CD14-positive monocyte (primary cell): ENCODE measurements around the gene KMT2C. TPM values are rescaled to one million over a fixed set of nuclear protein-coding genes. Genes with fewer than 3 reads are reported as not detected.

Source experiments
- DNase-seq, 3 donors: peaks; one replicate each; pipeline ENCODE4 v3.0.0-alpha.2; 2011 to 2022
- H2AFZ ChIP-seq: 2 replicates; pipeline ENCODE4 v1.6.0; 2012; ENCODE audit warnings: mild to moderate bottlenecking, low read depth, low read length, inconsistent platforms; ENCODE audit not compliant: insufficient read depth, poor library complexity, severe bottlenecking
- H3K27ac ChIP-seq, 2 donors: 1 replicate in 1 of 2; 2 replicates in 1 of 2; pipeline ENCODE4 v1.5.1; 2012 to 2013; ENCODE audit warnings: low read length in 2 of 2, control low read depth in 1 of 2, inconsistent platforms in 1 of 2, low read depth in 1 of 2, mild to moderate bottlenecking in 1 of 2
- H3K27me3 ChIP-seq, 2 donors: one replicate each; pipeline versions ENCODE4 v1.6.0 to v1.6.1; 2011 to 2013; ENCODE audit warnings: low read length in 2 of 2; ENCODE audit not compliant: control insufficient read depth in 2 of 2, insufficient read depth in 2 of 2
- H3K36me3 ChIP-seq, 2 donors: replicated peaks in 1 of 2; 1 replicate in 1 of 2; 2 replicates in 1 of 2; pipeline versions ENCODE4 v1.5.1 to v1.6.1; 2012 to 2013; ENCODE audit warnings: low read length in 2 of 2, control low read depth in 1 of 2, inconsistent platforms in 1 of 2, mild to moderate bottlenecking in 1 of 2; ENCODE audit not compliant: insufficient read depth in 2 of 2, control insufficient read depth in 1 of 2
- H3K4me1 ChIP-seq, 2 donors: 1 replicate in 1 of 2; 2 replicates in 1 of 2; pipeline versions ENCODE4 v1.5.1 to v1.6.1; 2012 to 2013; ENCODE audit warnings: low read length in 2 of 2, control low read depth in 1 of 2, inconsistent platforms in 1 of 2, mild to moderate bottlenecking in 1 of 2, moderate library complexity in 1 of 2; ENCODE audit not compliant: insufficient read depth in 2 of 2, control insufficient read depth in 1 of 2
- H3K4me2 ChIP-seq: replicated peaks from 2 replicates; pipeline ENCODE3; 2012; ENCODE audit warnings: low read length, moderate library complexity, mild to moderate bottlenecking; ENCODE audit not compliant: poor library complexity, severe bottlenecking; ENCODE audit errors: extremely low read depth
- H3K4me3 ChIP-seq, 3 experiments: fragments of 200-600 bp in 1 of 3; sonication (generic) in 1 of 3; replicated peaks in 1 of 3; 1 replicate in 2 of 3; 2 replicates in 1 of 3; pipeline ENCODE4 v1.5.1; 2011 to 2013; ENCODE audit warnings: low read length in 3 of 3, mild to moderate bottlenecking in 3 of 3, control low read depth in 2 of 3, low read depth in 2 of 3, inconsistent platforms in 1 of 3, moderate library complexity in 1 of 3
- H3K79me2 ChIP-seq: 2 replicates; pipeline ENCODE4 v1.6.0; 2012; ENCODE audit warnings: mild to moderate bottlenecking, control low read depth, inconsistent platforms, low read length, moderate library complexity; ENCODE audit not compliant: insufficient read depth
- H3K9ac ChIP-seq: 2 replicates; pipeline ENCODE4 v1.6.0; 2017; ENCODE audit warnings: low read length, mild to moderate bottlenecking; ENCODE audit not compliant: insufficient read depth, poor library complexity, severe bottlenecking
- H3K9me3 ChIP-seq, 2 donors: replicated peaks in 1 of 2; 1 replicate in 1 of 2; 2 replicates in 1 of 2; pipeline versions ENCODE4 v1.5.1 to v1.6.1; 2012 to 2013; ENCODE audit warnings: low read length in 2 of 2, control low read depth in 1 of 2; ENCODE audit not compliant: control insufficient read depth in 1 of 2, insufficient read depth in 1 of 2
- H4K20me1 ChIP-seq: 2 replicates; pipeline ENCODE4 v1.6.0; 2012; ENCODE audit warnings: mild to moderate bottlenecking, low read length, control low read depth, moderate library complexity; ENCODE audit not compliant: insufficient read depth
- H3K27ac Mint-ChIP-seq, 7 donors: one replicate each; pipeline ENCODE4 v1.8.0; 2020; ENCODE audit warnings: mild to moderate bottlenecking in 7 of 7, mixed read lengths in 7 of 7, moderate library complexity in 6 of 7, inconsistent platforms in 2 of 7
- H3K27me3 Mint-ChIP-seq, 3 donors: one replicate each; pipeline ENCODE4 v1.8.0; 2021 to 2022; ENCODE audit warnings: low read depth in 3 of 3, mild to moderate bottlenecking in 3 of 3, mixed read lengths in 3 of 3, moderate library complexity in 3 of 3, inconsistent platforms in 1 of 3
- H3K36me3 Mint-ChIP-seq, 2 donors: one replicate each; pipeline ENCODE4 v1.8.0; 2020; ENCODE audit warnings: mixed read lengths in 2 of 2, inconsistent platforms in 1 of 2, mild to moderate bottlenecking in 1 of 2
- H3K4me1 Mint-ChIP-seq: one replicate; pipeline ENCODE4 v1.8.0; 2020; ENCODE audit warnings: mild to moderate bottlenecking, mixed read lengths
- H3K4me3 Mint-ChIP-seq, 2 donors: one replicate each; pipeline ENCODE4 v1.8.0; 2020; ENCODE audit warnings: mild to moderate bottlenecking in 2 of 2, mixed read lengths in 2 of 2, moderate library complexity in 1 of 2
- H3K9me3 Mint-ChIP-seq, 7 donors: one replicate each; pipeline ENCODE4 v1.8.0; 2020 to 2022; ENCODE audit warnings: mixed read lengths in 7 of 7, mild to moderate bottlenecking in 6 of 7, moderate library complexity in 6 of 7, inconsistent platforms in 2 of 7
- WGBS: methylation state at CpG from one replicate; pipeline ENCODE4 v1.1.5; 2013; ENCODE audit warnings: missing lambda C conversion rate; ENCODE audit not compliant: insufficient coverage; 5-methylcytosine and 5-hydroxymethylcytosine counted together
- intact Hi-C, 2 donors: fragments of 100-400 bp; cut with micrococcal nuclease; formaldehyde crosslinking; loops; one replicate each; pipeline versions ENCODE4 v1.15.0 to v1.15.1; 2023
- polyA plus RNA-seq, 3 donors: library from polyadenylated mRNA; depleted of rRNA in 1 of 3; unstranded in 2 of 3; stranded (reverse) in 1 of 3; fragments of 300-500 nt in 2 of 3; fragments of >200 nt in 1 of 3; fragmentation: Illumina TruSeq in 2 of 3; gene quantifications; 1 replicate in 2 of 3; 2 replicates in 1 of 3; pipeline ENCODE4 v1.2.3, GENCODE V29; 2012 to 2021
- TF ChIP-seq, protein P1 (sequence below): fragments of 200-600 bp; IDR thresholded peaks from one replicate; pipeline ENCODE4 v1.8.0; 2022; ENCODE audit warnings: antibody characterized with exemption, mild to moderate bottlenecking

KMT2C gene
- polyA plus RNA-seq, 3 donors, result 4.5 to 26.1 (median 7.3) TPM

GRCh38 chr7:152463709-152464311 is 28.0 kb upstream of the KMT2C start:
- Histone ChIP-seq H3K4me3 (peak overlapping the region; percentile 89 to 97 (median 93)), H3K36me3 (no peaks in the 10 kb centered on the region), H3K79me2 (peaks cover 13% of the 10 kb centered on the region), H2AFZ (peak overlapping the region; percentile 88), H3K9ac (peak overlapping the region; percentile 99), H3K27me3 (no peaks in the 10 kb centered on the region), H3K4me2 (peak overlapping the region; percentile 90), H3K4me1 (peaks cover 35 to 39% of the 10 kb centered on the region in 2 donors), H3K9me3 (no peaks in the 10 kb centered on the region), H4K20me1 (no peaks in the 10 kb centered on the region), H3K27ac (peak overlapping the region; percentile 93 to 97)
- WGBS, result under 1% methylated on average over 57 of the region's 71 CpGs
- peaks cover 36% of the 10 kb centered on the region for H3K4me1 Mint-ChIP-seq
- H3K4me3 Mint-ChIP-seq, result peak overlapping the region; percentile 93 to 98
- H3K27me3 Mint-ChIP-seq, result peaks cover 0 to 2% (median 0%) of the 10 kb centered on the region in 3 donors
- peak; percentile 100 for DNase-seq
- peaks cover 0 to 6% (median 2%) of the 10 kb centered on the region in 7 donors for H3K9me3 Mint-ChIP-seq
- H3K27ac Mint-ChIP-seq, result peak overlapping the region in 5 of 7 donors; percentile 59 to 96 (median 91)
- TF ChIP-seq, protein P1, sequence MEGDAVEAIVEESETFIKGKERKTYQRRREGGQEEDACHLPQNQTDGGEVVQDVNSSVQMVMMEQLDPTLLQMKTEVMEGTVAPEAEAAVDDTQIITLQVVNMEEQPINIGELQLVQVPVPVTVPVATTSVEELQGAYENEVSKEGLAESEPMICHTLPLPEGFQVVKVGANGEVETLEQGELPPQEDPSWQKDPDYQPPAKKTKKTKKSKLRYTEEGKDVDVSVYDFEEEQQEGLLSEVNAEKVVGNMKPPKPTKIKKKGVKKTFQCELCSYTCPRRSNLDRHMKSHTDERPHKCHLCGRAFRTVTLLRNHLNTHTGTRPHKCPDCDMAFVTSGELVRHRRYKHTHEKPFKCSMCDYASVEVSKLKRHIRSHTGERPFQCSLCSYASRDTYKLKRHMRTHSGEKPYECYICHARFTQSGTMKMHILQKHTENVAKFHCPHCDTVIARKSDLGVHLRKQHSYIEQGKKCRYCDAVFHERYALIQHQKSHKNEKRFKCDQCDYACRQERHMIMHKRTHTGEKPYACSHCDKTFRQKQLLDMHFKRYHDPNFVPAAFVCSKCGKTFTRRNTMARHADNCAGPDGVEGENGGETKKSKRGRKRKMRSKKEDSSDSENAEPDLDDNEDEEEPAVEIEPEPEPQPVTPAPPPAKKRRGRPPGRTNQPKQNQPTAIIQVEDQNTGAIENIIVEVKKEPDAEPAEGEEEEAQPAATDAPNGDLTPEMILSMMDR, result no peak
- H3K36me3 Mint-ChIP-seq, result no peaks in the 10 kb centered on the region
- intact Hi-C loops, result loop anchor here (1.0 to 5.0 kb wide), 3 partner anchors 30 to 213 kb away; partner anchors contain the start of gene XRCC2 (in 1 of the 2)

- H3K9ac ChIP-seq, result peak overlapping the region; percentile 75
- H3K4me3 ChIP-seq, result peak overlapping the region; percentile 83 to 93 (median 89)
- no peaks in the 10 kb centered on the region for H3K27me3 ChIP-seq
- no peaks in the 10 kb centered on the region for H3K9me3 ChIP-seq
- H3K27me3 Mint-ChIP-seq, result peaks cover 0 to 2% (median 0%) of the 10 kb centered on the region in 3 donors
- H3K79me2 ChIP-seq, result peaks cover 13% of the 10 kb centered on the region
- H3K4me1 Mint-ChIP-seq, result peaks cover 36% of the 10 kb centered on the region
- H4K20me1 ChIP-seq, result no peaks in the 10 kb centered on the region
- TF ChIP-seq, protein P1, result no peak
- peaks cover 35 to 39% of the 10 kb centered on the region in 2 donors for H3K4me1 ChIP-seq
- DNase-seq, result no peak
- WGBS, result 5% methylated on average over 19 of the region's 29 CpGs
- H3K4me3 Mint-ChIP-seq, result peak overlapping the region; percentile 93 to 98
- no peaks in the 10 kb centered on the region for H3K36me3 Mint-ChIP-seq
- peak overlapping the region; percentile 90 for H3K4me2 ChIP-seq
- peak overlapping the region; percentile 89 to 93 for H3K27ac ChIP-seq
- peak overlapping the region; percentile 88 for H2AFZ ChIP-seq
- H3K27ac Mint-ChIP-seq, result peak overlapping the region; percentile 91 to 97 (median 95)
- H3K9me3 Mint-ChIP-seq, result peaks cover 0 to 6% (median 0%) of the 10 kb centered on the region in 7 donors
- intact Hi-C loops, result loop anchor here (1.0 to 5.0 kb wide), 3 partner anchors 29 to 214 kb away; partner anchors contain the start of gene XRCC2 (in 1 of the 2)
- H3K36me3 ChIP-seq, result no peaks in the 10 kb centered on the region
Observed at GRCh38 chr7:152462995-152463708, 27.3 kb upstream of the KMT2C start.
